Measurements from ENCODE around the gene HES6. TPM values are rescaled to one million over a fixed set of nuclear protein-coding genes. Genes with fewer than 3 reads are reported as not detected.
A peak's percentile ranks its signal among the peaks of the same experiment; 100 is the strongest.

HES6 gene
- total RNA-seq, 4 donors from 2014 or later = 10.2 to 17.0 (median 11.2) TPM

- peaks cover 60 to 69% (median 66%) of the 10 kb centered on the region in 4 donors for H3K4me1 ChIP-seq
- TF ChIP-seq POLR2AphosphoS5 (IDR thresholded peaks at IDR 0.05) = peak; percentile 65
- TF ChIP-seq POLR2A (IDR thresholded peaks at IDR 0.05; ENCODE audit: low read depth) = no peak
- no peak for TF ChIP-seq CTCF (IDR thresholded peaks at IDR 0.05)
- no peak for TF ChIP-seq EP300 (IDR thresholded peaks at IDR 0.05)
- intact Hi-C loops (cut with DNase I) = no loop called here
Observed at GRCh38 chr2:238287737-238288649, 48.2 kb upstream of the HES6 start, which contains the start of gene PER2. PER2 (minus strand) TSS chr2:238288610; CDS start chr2:238277936, 10,674 bp downstream.

GRCh38 chr2:238286987-238287736 is 47.3 kb upstream of the HES6 start:
- no peaks in the 10 kb centered on the region for H3K9me3 ChIP-seq
- H3K4me3 ChIP-seq = peak overlapping the region; percentile 77 to 94 (median 83)
- peak overlapping the region; percentile 92 to 98 (median 94) for H3K27ac ChIP-seq (replicated peaks in 1 of 4)
- no peak for TF ChIP-seq POLR2A (IDR thresholded peaks at IDR 0.05; ENCODE audit: low read depth)
- 50% methylated on average over 11 of the region's 11 CpGs for WGBS
- no peaks in the 10 kb centered on the region for H3K36me3 ChIP-seq
- H3K4me1 ChIP-seq = peaks cover 62 to 76% (median 73%) of the 10 kb centered on the region in 4 donors
- DNase-seq (ENCODE audit: extremely low spot score) = no peak
- intact Hi-C loops (cut with DNase I) = no loop called here
- H3K27me3 ChIP-seq = no peaks in the 10 kb centered on the region

More at GRCh38 chr2:238287737-238288649, 48.2 kb upstream of the HES6 start, which contains the start of gene PER2:
- Histone ChIP-seq H3K27me3 (no peaks in the 10 kb centered on the region), H3K27ac (replicated peaks in 1 of 4) (peak within 1 kb of the TSS; percentile 92 to 98 (median 94)), H3K9me3 (no peaks in the 10 kb centered on the region), H3K4me3 (peak within 1 kb of the TSS; percentile 77 to 94 (median 83)), H3K36me3 (no peaks in the 10 kb centered on the region)
- no peak for DNase-seq (ENCODE audit: extremely low spot score)
- WGBS = 3% methylated on average over 8 of the region's 65 CpGs

DNA sequence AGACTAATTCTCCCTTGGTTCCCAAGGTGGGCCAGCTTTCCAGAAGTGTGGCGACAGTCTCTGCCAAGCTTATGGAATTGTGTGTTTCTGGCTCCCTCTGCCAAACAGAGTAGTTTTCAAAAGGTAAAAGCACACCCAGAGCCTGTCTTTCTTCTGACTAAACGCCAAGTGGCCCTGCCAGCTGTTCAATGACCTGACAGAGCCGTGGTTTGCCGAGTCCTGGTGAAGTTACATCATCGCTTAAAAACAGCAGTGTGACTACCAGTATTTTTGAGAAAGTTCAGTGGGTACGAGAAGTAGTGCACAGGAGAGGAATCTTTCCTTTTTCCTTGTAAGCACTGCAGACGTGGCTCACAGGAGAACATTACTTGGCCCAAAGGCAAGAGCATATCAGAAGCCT is 46.7 kb upstream of the HES6 start:
- H3K27me3 ChIP-seq = no peaks in the 10 kb centered on the region
- no peak for DNase-seq (ENCODE audit: extremely low spot score)
- peaks cover 62 to 82% (median 79%) of the 10 kb centered on the region in 4 donors for H3K4me1 ChIP-seq
- peak overlapping the region; percentile 77 to 94 (median 83) for H3K4me3 ChIP-seq
- peak overlapping the region; percentile 92 to 98 (median 94) for H3K27ac ChIP-seq (replicated peaks in 1 of 4)
- intact Hi-C loops (cut with DNase I) = no loop called here
- no peaks in the 10 kb centered on the region for H3K9me3 ChIP-seq
- TF ChIP-seq POLR2A (IDR thresholded peaks at IDR 0.05; ENCODE audit: low read depth) (no peak), CTCF (IDR thresholded peaks at IDR 0.05) (no peak), EP300 (IDR thresholded peaks at IDR 0.05) (no peak), POLR2AphosphoS5 (IDR thresholded peaks at IDR 0.05) (peak; percentile 80 to 82)
- no peaks in the 10 kb centered on the region for H3K36me3 ChIP-seq
- WGBS = 48% methylated on average over 7 of the region's 7 CpGs

GRCh38 chr2:238286095-238286494 is 46.3 kb upstream of the HES6 start:
- TF ChIP-seq POLR2AphosphoS5 (IDR thresholded peaks at IDR 0.05) (no peak), POLR2A (IDR thresholded peaks at IDR 0.05; ENCODE audit: low read depth) (no peak), EP300 (IDR thresholded peaks at IDR 0.05) (no peak), CTCF (IDR thresholded peaks at IDR 0.05) (no peak)
- intact Hi-C loops (cut with DNase I) = no loop called here
- no peaks in the 10 kb centered on the region for H3K9me3 ChIP-seq
- no peaks in the 10 kb centered on the region for H3K36me3 ChIP-seq
- no peak for DNase-seq (ENCODE audit: extremely low spot score)
- 38% methylated on average over 7 of the region's 7 CpGs for WGBS
- H3K27ac ChIP-seq (replicated peaks in 1 of 4) = peak overlapping the region; percentile 92 to 98 (median 94)
- H3K27me3 ChIP-seq = no peaks in the 10 kb centered on the region
- H3K4me1 ChIP-seq = peaks cover 61 to 83% (median 81%) of the 10 kb centered on the region in 4 donors
- peak overlapping the region; percentile 77 to 94 (median 83) for H3K4me3 ChIP-seq
